H1 (cell line): Measurements from ENCODE around the gene ZNF155. TPM values are rescaled to one million over a fixed set of nuclear protein-coding genes. Genes with fewer than 3 reads are reported as not detected.

ENCODE experiments used
- BACH1 ChIP-seq: IDR thresholded peaks from 2 replicates; pipeline ENCODE4 v1.6.1; 2012; ENCODE audit warnings: low read length, improper control_type of control experiment
- BCL11A ChIP-seq, 2 experiments: IDR thresholded peaks; one replicate each; pipeline ENCODE4 v1.6.1; 2011; ENCODE audit warnings: low read depth in 2 of 2, low read length in 2 of 2, mild to moderate bottlenecking in 2 of 2
- CBX5 ChIP-seq: fragments of 300-800, 300-1000 bp; sonication (generic); IDR thresholded peaks from 2 replicates; pipeline ENCODE4 v1.7.1; 2016; ENCODE audit warnings: antibody characterized with exemption, low read length, low read depth
- CHD1 ChIP-seq: IDR thresholded peaks from 2 replicates; pipeline ENCODE4 v1.6.1; 2012; ENCODE audit warnings: low read depth, low read length, improper control_type of control experiment
- CREB1 ChIP-seq: IDR thresholded peaks from 2 replicates; pipeline ENCODE4 v1.6.1; 2012; ENCODE audit warnings: inconsistent platforms
- EGR1 ChIP-seq: IDR thresholded peaks from 2 replicates; pipeline ENCODE4 v1.6.1; 2011; ENCODE audit warnings: low read depth, low read length, borderline replicate concordance
- FOSL1 ChIP-seq: IDR thresholded peaks from 2 replicates; pipeline ENCODE4 v1.6.1; 2011; ENCODE audit warnings: mild to moderate bottlenecking, low read depth, low read length, moderate library complexity; ENCODE audit not compliant: insufficient read depth
- GTF2F1 ChIP-seq: IDR thresholded peaks from 2 replicates; pipeline ENCODE4 v1.6.1; 2012; ENCODE audit warnings: low read depth, low read length, improper control_type of control experiment, borderline replicate concordance
- JUN ChIP-seq: IDR thresholded peaks from 2 replicates; pipeline ENCODE4 v1.6.1; 2011; ENCODE audit warnings: low read depth, mild to moderate bottlenecking, improper control_type of control experiment, low read length
- JUND ChIP-seq: IDR thresholded peaks from 2 replicates; pipeline ENCODE4 v1.6.1; 2011; ENCODE audit warnings: mild to moderate bottlenecking, improper control_type of control experiment, low read length
- KDM1A ChIP-seq: fragments of 200-600, 300-600 bp; sonication (generic); IDR thresholded peaks from 2 replicates; pipeline ENCODE4 v1.7.1; 2016; ENCODE audit warnings: mild to moderate bottlenecking, low read length, borderline replicate concordance
- POLR2AphosphoS5 ChIP-seq: IDR thresholded peaks from 2 replicates; pipeline ENCODE4 v1.6.1; 2011; ENCODE audit warnings: low read depth, low read length
- POU5F1 ChIP-seq: IDR thresholded peaks from 2 replicates; pipeline ENCODE4 v1.6.1; 2011; ENCODE audit warnings: low read depth, mild to moderate bottlenecking, low read length, moderate library complexity
- RNF2 ChIP-seq: fragments of 200-900, 300-1000 bp; sonication (generic); IDR thresholded peaks from 2 replicates; pipeline ENCODE4 v1.7.1; 2016; ENCODE audit warnings: borderline replicate concordance, low read depth, mild to moderate bottlenecking, antibody characterized with exemption, low read length; ENCODE audit not compliant: poor library complexity, severe bottlenecking; ENCODE audit errors: missing control alignments
- SIN3A ChIP-seq, 2 experiments: IDR thresholded peaks in 1 of 2; conservative IDR thresholded peaks in 1 of 2; 2 replicates each; pipeline ENCODE4 v1.6.1; 2011 to 2012; ENCODE audit warnings: low read length in 2 of 2, improper control_type of control experiment in 1 of 2, low read depth in 1 of 2, mild to moderate bottlenecking in 1 of 2
- SIX5 ChIP-seq: IDR thresholded peaks from 2 replicates; pipeline ENCODE4 v1.6.1; 2011; ENCODE audit warnings: mild to moderate bottlenecking, low read depth, low read length
- SP4 ChIP-seq: IDR thresholded peaks from 2 replicates; pipeline ENCODE4 v1.6.1; 2012; ENCODE audit warnings: low read length, inconsistent platforms
- SUZ12 ChIP-seq: fragments of 200-600 bp; sonication (generic); IDR thresholded peaks from 2 replicates; pipeline ENCODE4 v1.6.1; 2012; ENCODE audit warnings: mild to moderate bottlenecking, inconsistent platforms, low read length, moderate library complexity, mixed read lengths
- TCF12 ChIP-seq: IDR thresholded peaks from 2 replicates; pipeline ENCODE4 v1.6.1; 2011; ENCODE audit warnings: low read depth, mild to moderate bottlenecking, low read length
- TEAD4 ChIP-seq: IDR thresholded peaks from 2 replicates; pipeline ENCODE4 v1.6.1; 2012; ENCODE audit warnings: low read depth, low read length, inconsistent platforms, mixed read lengths
- polyA plus RNA-seq, 7 experiments: library from polyadenylated mRNA; depleted of rRNA in 3 of 7; stranded (reverse) in 5 of 7; unstranded in 2 of 7; fragments of >200 nt in 5 of 7; fragments of 200-250 nt in 2 of 7; gene quantifications; 1 replicate in 5 of 7; 2 replicates in 1 of 7; 4 replicates in 1 of 7; pipeline versions ENCODE4 v1.2.1 to v1.2.3, GENCODE V29; 2011 to 2013; ENCODE audit warnings: missing spikeins in 2 of 7, mixed read lengths in 2 of 7
- total RNA-seq: library from RNA; stranded (reverse); fragmentation: NEBNext Ultra II Directional; extraction: Animal tissue kit (Norgen Biotek cat#: 25700); gene quantifications from 2 replicates; pipeline ENCODE4 v1.2.1, GENCODE V29; 2021
- TF ChIP-seq, protein P1 (sequence below): IDR thresholded peaks from 2 replicates; pipeline ENCODE4 v1.6.1; 2012; ENCODE audit warnings: inconsistent platforms
- TF ChIP-seq, protein P2 (sequence below), 3 experiments: IDR thresholded peaks; 1 replicate in 2 of 3; 2 replicates in 1 of 3; pipeline versions ENCODE4 v1.5.1 to v1.6.1; 2011; ENCODE audit warnings: low read length in 3 of 3, mild to moderate bottlenecking in 3 of 3, inconsistent platforms in 2 of 3, low read depth in 1 of 3, moderate library complexity in 1 of 3; ENCODE audit not compliant: insufficient read depth in 1 of 3; ENCODE audit errors: control extremely low read depth in 1 of 3

The ZNF155 gene
- total and polyA plus RNA-seq, 2 of the 8 experiments (the other 6 are each of a cell fraction or from before 2014, with no cell fraction given) = 3.1 to 9.0 TPM

DNA sequence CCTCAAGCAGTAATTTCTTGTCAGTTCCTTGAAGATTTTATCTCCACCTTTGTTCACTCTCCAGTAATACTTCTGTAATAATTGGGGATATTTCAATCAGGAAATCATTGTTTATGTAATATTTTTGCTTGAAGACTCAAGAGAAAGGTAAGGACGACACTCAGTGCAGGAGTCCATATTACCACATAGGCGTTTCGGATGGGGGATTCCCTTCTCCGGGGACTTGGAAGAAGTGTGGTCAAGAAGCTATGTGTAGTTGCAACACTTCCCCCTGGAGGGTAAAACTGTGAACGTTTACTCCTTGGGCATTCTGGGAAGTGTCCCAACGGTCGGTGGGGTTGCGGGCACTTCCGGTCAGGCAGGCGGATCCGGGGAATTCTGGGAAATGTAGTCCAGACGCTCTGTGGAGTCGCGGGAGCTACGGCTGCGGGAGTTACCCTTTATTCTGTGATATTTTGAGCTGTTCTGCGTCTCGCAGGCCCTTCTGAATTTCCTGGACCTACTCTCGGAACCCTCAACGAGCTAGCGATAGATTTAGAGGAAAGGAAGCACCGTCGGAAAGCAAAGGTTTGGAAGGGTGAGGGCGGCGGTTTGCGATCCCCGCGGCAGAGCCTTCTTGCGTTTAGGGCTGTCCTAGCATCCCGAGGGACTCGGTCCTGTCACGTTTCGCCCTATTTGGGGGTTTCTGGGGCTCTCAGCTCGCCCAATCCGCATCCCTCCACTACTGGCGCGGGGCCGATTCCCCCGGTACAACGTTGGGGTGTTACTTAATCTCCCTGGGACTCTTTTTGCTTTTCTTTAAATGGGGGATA, 32.9 kb upstream of the ZNF155 start, which contains the start of gene ZNF221 (continued):
- TF ChIP-seq GTF2F1 (no peak), FOSL1 (no peak), BACH1 (no peak), CREB1 (peak; percentile 42), SP4 (no peak), SUZ12 (no peak), RNF2 (no peak), POU5F1 (no peak), SIX5 (peak; percentile 87), JUN (no peak), SIN3A (conservative IDR thresholded peaks at IDR 0.05 in 1 of 2, IDR thresholded peaks at IDR 0.05 in 1 of 2; ENCODE audit: low read depth in 1 of 2, low read length in 2 of 2) (peak; percentile 56 to 83; a peak in 1 of 4 replicates), JUND (no peak), POLR2AphosphoS5 (no peak), CBX5 (no peak), CHD1 (no peak), KDM1A (no peak), EGR1 (peak; percentile 26; the same call in 1 of the 2 replicates), TCF12 (0 out of 2 replicates have a peak, but pooled peaks have one; percentile 14), TEAD4 (no peak), BCL11A (IDR thresholded peaks at IDR 0.05; ENCODE audit: low read depth in 2 of 2, low read length in 2 of 2) (no peak)
- TF ChIP-seq, protein P1, sequence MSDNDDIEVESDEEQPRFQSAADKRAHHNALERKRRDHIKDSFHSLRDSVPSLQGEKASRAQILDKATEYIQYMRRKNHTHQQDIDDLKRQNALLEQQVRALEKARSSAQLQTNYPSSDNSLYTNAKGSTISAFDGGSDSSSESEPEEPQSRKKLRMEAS = no peak
- TF ChIP-seq, protein P2, sequence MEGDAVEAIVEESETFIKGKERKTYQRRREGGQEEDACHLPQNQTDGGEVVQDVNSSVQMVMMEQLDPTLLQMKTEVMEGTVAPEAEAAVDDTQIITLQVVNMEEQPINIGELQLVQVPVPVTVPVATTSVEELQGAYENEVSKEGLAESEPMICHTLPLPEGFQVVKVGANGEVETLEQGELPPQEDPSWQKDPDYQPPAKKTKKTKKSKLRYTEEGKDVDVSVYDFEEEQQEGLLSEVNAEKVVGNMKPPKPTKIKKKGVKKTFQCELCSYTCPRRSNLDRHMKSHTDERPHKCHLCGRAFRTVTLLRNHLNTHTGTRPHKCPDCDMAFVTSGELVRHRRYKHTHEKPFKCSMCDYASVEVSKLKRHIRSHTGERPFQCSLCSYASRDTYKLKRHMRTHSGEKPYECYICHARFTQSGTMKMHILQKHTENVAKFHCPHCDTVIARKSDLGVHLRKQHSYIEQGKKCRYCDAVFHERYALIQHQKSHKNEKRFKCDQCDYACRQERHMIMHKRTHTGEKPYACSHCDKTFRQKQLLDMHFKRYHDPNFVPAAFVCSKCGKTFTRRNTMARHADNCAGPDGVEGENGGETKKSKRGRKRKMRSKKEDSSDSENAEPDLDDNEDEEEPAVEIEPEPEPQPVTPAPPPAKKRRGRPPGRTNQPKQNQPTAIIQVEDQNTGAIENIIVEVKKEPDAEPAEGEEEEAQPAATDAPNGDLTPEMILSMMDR (IDR thresholded peaks at IDR 0.05; ENCODE audit: control extremely low read depth in 1 of 3, insufficient read depth in 1 of 3, low read depth in 1 of 3, low read length in 3 of 3) = peak; percentile 22 to 69 (median 62)
